B cell (primary cell): Measurements from ENCODE around the gene GYS1.
A peak's percentile ranks its signal among the peaks of the same experiment; 100 is the strongest.

Experiments used
- EZH2 ChIP-seq: IDR thresholded peaks from 2 replicates; pipeline ENCODE4 v1.6.1; 2012; ENCODE audit warnings: borderline replicate concordance, low read depth, mild to moderate bottlenecking, moderate library complexity, low read length; ENCODE audit not compliant: insufficient read depth, poor library complexity, severe bottlenecking
- TF ChIP-seq, protein P1 (sequence below): fragments of 200-600 bp; IDR thresholded peaks from one replicate; pipeline ENCODE4 v1.8.0; 2022; ENCODE audit warnings: antibody characterized with exemption, mild to moderate bottlenecking

DNA sequence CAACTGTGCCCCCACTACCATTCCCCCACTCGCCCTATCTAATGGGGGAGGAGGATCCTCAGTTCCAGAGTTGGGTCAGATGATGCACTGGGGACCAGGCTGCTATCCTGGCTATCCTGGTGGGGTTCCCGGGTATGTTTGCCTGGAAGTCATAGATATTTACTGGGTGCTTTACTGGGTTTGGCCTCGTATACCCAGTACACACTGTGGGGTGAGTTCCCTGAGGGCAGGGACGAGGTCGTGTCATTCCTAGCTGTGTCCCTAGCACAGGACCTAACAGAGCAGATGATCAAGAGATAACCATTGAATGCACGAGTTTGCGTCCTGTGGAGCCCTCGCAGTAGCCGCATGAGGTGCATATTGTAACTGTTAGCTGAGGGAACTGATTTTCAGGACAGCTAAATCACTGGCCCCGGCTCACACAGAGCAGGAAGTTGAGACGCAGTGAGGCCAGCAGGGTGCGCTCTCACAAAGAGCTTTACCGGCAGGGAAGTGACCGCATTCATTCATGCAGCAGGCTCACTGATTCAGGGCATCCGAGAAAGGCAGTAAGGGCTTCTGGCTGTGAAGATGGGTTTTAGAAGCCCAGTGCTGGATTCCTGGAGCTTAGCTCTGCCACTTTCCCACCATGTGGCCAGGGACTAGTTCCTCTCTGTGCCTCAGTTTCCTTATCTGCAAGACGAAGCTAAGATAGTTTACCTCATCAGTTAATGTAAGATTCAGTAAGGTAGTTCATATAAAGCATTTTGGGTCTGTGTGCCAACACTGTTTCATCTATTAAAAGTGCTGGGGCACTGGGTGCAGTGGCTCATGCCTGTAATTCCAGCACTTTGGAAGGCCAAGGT is 6.6 kb upstream of the GYS1 start:
- TF ChIP-seq, protein P1, sequence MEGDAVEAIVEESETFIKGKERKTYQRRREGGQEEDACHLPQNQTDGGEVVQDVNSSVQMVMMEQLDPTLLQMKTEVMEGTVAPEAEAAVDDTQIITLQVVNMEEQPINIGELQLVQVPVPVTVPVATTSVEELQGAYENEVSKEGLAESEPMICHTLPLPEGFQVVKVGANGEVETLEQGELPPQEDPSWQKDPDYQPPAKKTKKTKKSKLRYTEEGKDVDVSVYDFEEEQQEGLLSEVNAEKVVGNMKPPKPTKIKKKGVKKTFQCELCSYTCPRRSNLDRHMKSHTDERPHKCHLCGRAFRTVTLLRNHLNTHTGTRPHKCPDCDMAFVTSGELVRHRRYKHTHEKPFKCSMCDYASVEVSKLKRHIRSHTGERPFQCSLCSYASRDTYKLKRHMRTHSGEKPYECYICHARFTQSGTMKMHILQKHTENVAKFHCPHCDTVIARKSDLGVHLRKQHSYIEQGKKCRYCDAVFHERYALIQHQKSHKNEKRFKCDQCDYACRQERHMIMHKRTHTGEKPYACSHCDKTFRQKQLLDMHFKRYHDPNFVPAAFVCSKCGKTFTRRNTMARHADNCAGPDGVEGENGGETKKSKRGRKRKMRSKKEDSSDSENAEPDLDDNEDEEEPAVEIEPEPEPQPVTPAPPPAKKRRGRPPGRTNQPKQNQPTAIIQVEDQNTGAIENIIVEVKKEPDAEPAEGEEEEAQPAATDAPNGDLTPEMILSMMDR: peak; percentile 75
- no peak for TF ChIP-seq EZH2
